ENCODE results near the gene PGGHG.

The PGGHG gene

GRCh38 chr11:288478-289397 is at the start of gene PGGHG:
Gene PGGHG, plus strand, starts transcription at chr11:289126. Its CDS starts 691 bp downstream, at chr11:289817.
- Histone ChIP-seq H3K27ac (ENCODE audit: low read depth, low read length) (no peak within 1 kb of the TSS), H3K27me3 (ENCODE audit: control insufficient read depth, insufficient read depth, low read length) (peaks cover 24% of the 10 kb centered on the region), H3K4me1 (ENCODE audit: control insufficient read depth, insufficient read depth, low read length) (no peaks in the 10 kb centered on the region), H3K9ac (ENCODE audit: low read length) (no peak within 1 kb of the TSS), H3K36me3 (ENCODE audit: control insufficient read depth, insufficient read depth, low read length) (no peaks in the 10 kb centered on the region), H3K4me3 (ENCODE audit: low read length) (peak within 1 kb of the TSS; percentile 66)

DNA sequence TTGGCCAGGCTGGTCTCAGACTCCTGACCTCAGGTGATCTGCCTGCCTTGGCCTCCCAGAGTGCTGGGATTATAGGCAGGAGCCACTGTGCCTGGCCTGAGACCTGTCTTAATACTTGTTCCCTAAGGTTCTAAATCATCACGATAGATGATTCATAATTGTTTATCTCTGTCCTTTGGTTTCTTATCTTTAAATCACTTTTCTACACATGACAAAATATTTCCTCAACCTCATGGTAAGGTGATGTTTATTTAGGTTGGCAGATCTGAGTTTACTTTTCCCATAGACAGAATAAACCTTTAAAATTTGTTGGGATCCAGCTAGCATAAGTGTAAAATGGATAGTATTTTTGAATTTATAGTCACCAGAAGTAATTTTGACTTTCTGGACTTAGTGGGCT is 48.6 kb upstream of the PGGHG start:
- peaks cover 7% of the 10 kb centered on the region for H3K4me1 ChIP-seq (ENCODE audit: control insufficient read depth, insufficient read depth, low read length)
- H3K4me3 ChIP-seq (ENCODE audit: low read length), result no peak overlapping the region
- H3K9ac ChIP-seq (ENCODE audit: low read length), result no peak overlapping the region
- no peak overlapping the region for H3K27ac ChIP-seq (ENCODE audit: low read depth, low read length)
- H3K27me3 ChIP-seq (ENCODE audit: control insufficient read depth, insufficient read depth, low read length), result no peaks in the 10 kb centered on the region
- peaks cover 17% of the 10 kb centered on the region for H3K36me3 ChIP-seq (ENCODE audit: control insufficient read depth, insufficient read depth, low read length)

- Histone ChIP-seq H3K27me3 (ENCODE audit: control insufficient read depth, insufficient read depth, low read length) (no peaks in the 10 kb centered on the region), H3K4me3 (ENCODE audit: low read length) (no peak overlapping the region), H3K27ac (ENCODE audit: low read depth, low read length) (no peak overlapping the region), H3K36me3 (ENCODE audit: control insufficient read depth, insufficient read depth, low read length) (peaks cover 25% of the 10 kb centered on the region), H3K4me1 (ENCODE audit: control insufficient read depth, insufficient read depth, low read length) (peaks cover 2% of the 10 kb centered on the region), H3K9ac (ENCODE audit: low read length) (no peak overlapping the region)
These were observed 47.3 kb upstream of the PGGHG start for GRCh38 chr11:241634-242033.

DNA sequence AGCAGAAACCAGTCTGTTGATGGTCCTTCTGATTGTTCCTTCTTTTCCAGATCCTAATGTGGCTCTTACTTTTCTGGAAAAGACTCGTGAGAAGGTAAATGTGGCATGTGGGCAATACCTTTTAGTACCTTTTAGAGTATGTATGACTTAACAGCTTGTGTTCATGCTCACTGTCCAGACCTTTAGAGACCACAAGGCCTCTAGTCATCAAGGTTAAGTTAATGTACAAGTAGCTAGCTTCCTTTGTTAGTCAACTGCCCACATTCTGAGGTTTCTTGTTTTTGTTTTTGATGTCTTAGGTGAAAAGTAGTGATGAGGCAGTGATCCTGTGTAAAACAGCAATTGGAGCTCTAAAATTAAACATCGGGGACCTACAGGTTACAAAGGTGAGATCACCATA is 44.5 kb upstream of the PGGHG start:
- Histone ChIP-seq H3K4me1 (ENCODE audit: control insufficient read depth, insufficient read depth, low read length) (no peaks in the 10 kb centered on the region), H3K4me3 (ENCODE audit: low read length) (no peak overlapping the region), H3K27ac (ENCODE audit: low read depth, low read length) (no peak overlapping the region), H3K27me3 (ENCODE audit: control insufficient read depth, insufficient read depth, low read length) (no peaks in the 10 kb centered on the region), H3K9ac (ENCODE audit: low read length) (no peak overlapping the region), H3K36me3 (ENCODE audit: control insufficient read depth, insufficient read depth, low read length) (peaks cover 43% of the 10 kb centered on the region)

DNA sequence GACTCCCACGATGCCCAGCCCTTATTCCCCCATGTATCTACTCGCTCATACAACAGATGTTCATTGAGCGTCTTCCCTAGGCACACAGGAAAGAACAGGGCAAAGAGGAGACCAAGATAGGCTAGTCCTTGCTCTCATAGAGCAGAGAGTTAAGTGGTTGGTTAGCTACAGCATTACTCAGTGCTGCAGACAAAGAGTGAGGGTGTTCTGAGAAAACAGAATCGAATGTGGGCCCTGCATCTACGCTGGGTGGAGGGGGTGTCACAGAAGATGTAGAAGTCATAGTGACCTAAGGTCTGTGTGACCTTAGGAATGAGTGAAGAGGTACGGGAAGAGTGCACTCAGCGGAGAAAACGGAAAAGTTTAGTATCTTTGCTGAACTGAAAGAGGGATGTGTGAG is 39.9 kb upstream of the PGGHG start:
- H3K36me3 ChIP-seq (ENCODE audit: control insufficient read depth, insufficient read depth, low read length), result peaks cover 41% of the 10 kb centered on the region
- no peaks in the 10 kb centered on the region for H3K4me1 ChIP-seq (ENCODE audit: control insufficient read depth, insufficient read depth, low read length)
- H3K27ac ChIP-seq (ENCODE audit: low read depth, low read length), result no peak overlapping the region
- H3K4me3 ChIP-seq (ENCODE audit: low read length), result no peak overlapping the region
- H3K9ac ChIP-seq (ENCODE audit: low read length), result no peak overlapping the region
- no peaks in the 10 kb centered on the region for H3K27me3 ChIP-seq (ENCODE audit: control insufficient read depth, insufficient read depth, low read length)

GRCh38 chr11:250274-250673 is 38.7 kb upstream of the PGGHG start:
- Histone ChIP-seq H3K4me1 (ENCODE audit: control insufficient read depth, insufficient read depth, low read length) (no peaks in the 10 kb centered on the region), H3K27me3 (ENCODE audit: control insufficient read depth, insufficient read depth, low read length) (no peaks in the 10 kb centered on the region), H3K27ac (ENCODE audit: low read depth, low read length) (no peak overlapping the region), H3K9ac (ENCODE audit: low read length) (no peak overlapping the region), H3K36me3 (ENCODE audit: control insufficient read depth, insufficient read depth, low read length) (peaks cover 39% of the 10 kb centered on the region), H3K4me3 (ENCODE audit: low read length) (no peak overlapping the region)

DNA sequence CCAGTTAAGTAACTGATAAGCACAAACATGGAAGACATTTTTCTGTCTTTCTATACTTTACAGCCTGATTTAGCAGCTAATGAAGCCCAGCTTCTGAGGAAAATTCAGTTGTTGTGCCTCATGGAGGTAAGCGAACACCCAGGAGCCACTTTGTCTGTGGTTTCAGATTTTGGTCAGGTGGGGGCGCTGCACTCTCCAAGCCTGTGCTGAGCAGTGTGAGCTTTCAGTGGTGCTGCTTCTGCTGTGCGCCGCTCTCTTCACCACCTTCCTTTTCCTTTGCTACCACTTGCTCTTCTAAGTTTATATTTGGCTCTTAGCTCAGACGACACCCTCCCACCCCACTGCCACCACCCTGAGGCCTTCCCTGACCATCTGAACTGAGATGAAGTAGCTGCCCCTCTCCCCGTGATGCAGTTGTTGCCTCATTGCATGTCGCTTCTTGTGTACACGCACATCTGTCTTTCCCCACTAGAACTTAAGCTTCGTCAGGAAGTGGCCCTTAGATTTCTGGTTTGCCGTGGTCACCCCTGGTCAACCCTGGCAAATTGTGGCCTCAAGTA is 38.1 kb upstream of the PGGHG start:
- Histone ChIP-seq H3K9ac (ENCODE audit: low read length) (no peak overlapping the region), H3K36me3 (ENCODE audit: control insufficient read depth, insufficient read depth, low read length) (peaks cover 34% of the 10 kb centered on the region), H3K4me3 (ENCODE audit: low read length) (no peak overlapping the region), H3K27me3 (ENCODE audit: control insufficient read depth, insufficient read depth, low read length) (no peaks in the 10 kb centered on the region), H3K4me1 (ENCODE audit: control insufficient read depth, insufficient read depth, low read length) (no peaks in the 10 kb centered on the region), H3K27ac (ENCODE audit: low read depth, low read length) (no peak overlapping the region)

DNA sequence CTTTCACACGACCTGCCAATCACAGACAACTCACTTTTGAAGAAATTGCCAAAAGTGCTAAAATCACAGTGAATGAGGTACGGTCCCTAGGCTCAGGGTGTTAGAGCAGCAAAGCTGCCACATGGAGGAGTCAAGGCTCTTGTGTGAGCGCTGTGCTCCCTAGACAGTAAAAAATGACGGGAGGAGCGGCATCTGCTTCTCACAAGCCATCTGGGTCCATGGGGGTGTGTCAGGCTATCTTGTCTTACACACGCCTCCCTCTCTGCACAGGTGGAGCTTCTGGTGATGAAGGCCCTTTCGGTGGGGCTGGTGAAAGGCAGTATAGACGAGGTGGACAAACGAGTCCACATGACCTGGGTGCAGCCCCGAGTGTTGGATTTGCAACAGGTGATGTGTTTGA is 37.4 kb upstream of the PGGHG start:
- H3K36me3 ChIP-seq (ENCODE audit: control insufficient read depth, insufficient read depth, low read length), result peaks cover 31% of the 10 kb centered on the region
- H3K27me3 ChIP-seq (ENCODE audit: control insufficient read depth, insufficient read depth, low read length), result no peaks in the 10 kb centered on the region

DNA sequence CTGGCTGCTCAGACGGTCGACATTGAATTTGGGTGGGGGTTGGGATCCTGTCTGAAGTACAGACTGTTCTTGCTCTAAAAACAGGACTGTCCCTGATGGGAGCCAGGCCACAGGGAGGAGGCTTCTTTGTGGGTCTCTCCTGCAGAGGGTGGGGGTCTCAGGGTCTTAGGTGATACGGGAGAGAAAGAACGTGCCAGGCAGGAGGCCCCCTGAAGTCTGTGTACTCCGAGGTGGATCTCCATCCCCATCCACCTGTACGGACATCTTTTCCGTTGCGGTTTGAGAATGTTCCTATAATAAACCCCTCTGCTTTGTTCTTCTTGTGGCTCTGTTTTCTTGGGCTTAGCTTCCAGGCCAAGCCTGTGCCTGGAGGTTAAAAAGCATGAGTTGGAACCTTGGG is 36.3 kb upstream of the PGGHG start:
- no peak overlapping the region for H3K4me3 ChIP-seq (ENCODE audit: low read length)
- H3K9ac ChIP-seq (ENCODE audit: low read length), result no peak overlapping the region
- no peaks in the 10 kb centered on the region for H3K27me3 ChIP-seq (ENCODE audit: control insufficient read depth, insufficient read depth, low read length)
- H3K27ac ChIP-seq (ENCODE audit: low read depth, low read length), result no peak overlapping the region
- H3K4me1 ChIP-seq (ENCODE audit: control insufficient read depth, insufficient read depth, low read length), result no peaks in the 10 kb centered on the region
- H3K36me3 ChIP-seq (ENCODE audit: control insufficient read depth, insufficient read depth, low read length), result peaks cover 26% of the 10 kb centered on the region

More for the DNA sequence above, 37.4 kb upstream of the PGGHG start:
- Histone ChIP-seq H3K4me1 (ENCODE audit: control insufficient read depth, insufficient read depth, low read length) (no peaks in the 10 kb centered on the region), H3K9ac (ENCODE audit: low read length) (no peak overlapping the region), H3K4me3 (ENCODE audit: low read length) (no peak overlapping the region), H3K27ac (ENCODE audit: low read depth, low read length) (no peak overlapping the region)

DNA sequence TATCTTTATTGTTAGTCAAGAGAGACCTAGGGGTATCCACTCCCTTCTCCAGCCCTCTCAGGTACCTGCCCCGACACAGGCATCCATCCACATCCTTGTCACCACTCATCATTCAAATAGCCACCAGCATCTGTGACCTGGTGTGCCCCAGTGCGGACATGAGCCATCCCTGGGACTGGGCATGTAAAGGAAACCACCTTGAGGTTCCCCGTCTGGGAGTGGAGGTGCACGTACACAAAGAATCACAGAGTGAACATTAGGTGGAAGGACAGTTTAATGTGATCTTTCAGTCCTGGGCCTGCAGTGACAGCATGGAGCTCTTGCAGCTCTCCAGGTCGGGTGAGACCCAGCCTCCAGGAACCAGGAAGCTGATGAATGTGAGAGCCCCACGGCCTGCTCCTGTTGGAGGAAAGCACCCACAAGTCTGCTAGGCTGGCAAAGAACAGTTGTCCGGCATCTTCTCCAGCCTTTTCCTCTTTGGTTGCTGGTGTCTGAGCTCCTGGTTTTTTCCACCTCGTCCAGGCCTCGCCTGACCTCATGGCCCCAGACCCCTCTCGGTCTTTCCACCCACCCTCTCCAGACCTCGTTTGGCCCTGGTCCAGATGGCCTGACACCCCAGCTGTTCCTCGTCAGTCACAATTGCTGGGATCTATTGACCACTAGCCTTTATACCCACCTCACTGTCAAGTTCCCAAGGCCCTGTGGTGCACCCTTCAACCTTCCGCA is 35.6 kb upstream of the PGGHG start:
- Histone ChIP-seq H3K27me3 (ENCODE audit: control insufficient read depth, insufficient read depth, low read length) (no peaks in the 10 kb centered on the region), H3K27ac (ENCODE audit: low read depth, low read length) (no peak overlapping the region), H3K4me3 (ENCODE audit: low read length) (no peak overlapping the region), H3K4me1 (ENCODE audit: control insufficient read depth, insufficient read depth, low read length) (no peaks in the 10 kb centered on the region), H3K9ac (ENCODE audit: low read length) (no peak overlapping the region), H3K36me3 (ENCODE audit: control insufficient read depth, insufficient read depth, low read length) (peaks cover 20% of the 10 kb centered on the region)

GRCh38 chr11:253886-254270 is 35.0 kb upstream of the PGGHG start:
- Histone ChIP-seq H3K27ac (ENCODE audit: low read depth, low read length) (no peak overlapping the region), H3K27me3 (ENCODE audit: control insufficient read depth, insufficient read depth, low read length) (no peaks in the 10 kb centered on the region), H3K36me3 (ENCODE audit: control insufficient read depth, insufficient read depth, low read length) (peaks cover 14% of the 10 kb centered on the region), H3K4me3 (ENCODE audit: low read length) (no peak overlapping the region), H3K4me1 (ENCODE audit: control insufficient read depth, insufficient read depth, low read length) (no peaks in the 10 kb centered on the region), H3K9ac (ENCODE audit: low read length) (no peak overlapping the region)

DNA sequence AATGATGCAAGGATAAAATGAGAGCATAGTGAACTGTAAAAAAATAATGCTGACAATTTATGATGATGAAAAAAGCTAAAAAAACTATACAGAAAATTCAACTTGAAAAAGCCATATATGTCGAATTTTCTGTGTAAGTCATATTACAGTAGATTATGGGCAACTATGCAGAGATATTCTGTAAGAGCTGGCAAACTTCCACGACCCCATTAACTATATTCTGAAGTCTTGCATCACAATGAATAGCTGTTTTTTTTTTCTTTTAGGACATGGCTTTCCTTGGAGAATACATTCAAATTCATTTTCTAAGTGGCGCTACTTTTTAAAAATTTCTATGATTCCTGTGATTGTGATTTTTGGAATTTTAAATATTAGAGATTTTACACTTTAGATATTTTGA is 33.8 kb upstream of the PGGHG start:
- Histone ChIP-seq H3K4me3 (ENCODE audit: low read length) (no peak overlapping the region), H3K36me3 (ENCODE audit: control insufficient read depth, insufficient read depth, low read length) (peaks cover 11% of the 10 kb centered on the region), H3K9ac (ENCODE audit: low read length) (no peak overlapping the region), H3K4me1 (ENCODE audit: control insufficient read depth, insufficient read depth, low read length) (no peaks in the 10 kb centered on the region), H3K27ac (ENCODE audit: low read depth, low read length) (no peak overlapping the region), H3K27me3 (ENCODE audit: control insufficient read depth, insufficient read depth, low read length) (no peaks in the 10 kb centered on the region)

Data from rectal smooth muscle tissue (tissue), 1 donor.